IPS DF 4.7 (cell line): ENCODE results near the gene TMEM204.

Experiments
- DNase-seq: peaks from one replicate; pipeline ENCODE4 v3.0.0-alpha.2; 2013; ENCODE audit warnings: low spot score; ENCODE audit errors: extremely low read depth

The TMEM204 gene

GRCh38 chr16:1533443-1533951 is at the start of gene TMEM204:
TMEM204 (plus strand) TSS chr16:1533666; CDS start chr16:1534276, 610 bp downstream.
- DNase-seq: no peak

DNA sequence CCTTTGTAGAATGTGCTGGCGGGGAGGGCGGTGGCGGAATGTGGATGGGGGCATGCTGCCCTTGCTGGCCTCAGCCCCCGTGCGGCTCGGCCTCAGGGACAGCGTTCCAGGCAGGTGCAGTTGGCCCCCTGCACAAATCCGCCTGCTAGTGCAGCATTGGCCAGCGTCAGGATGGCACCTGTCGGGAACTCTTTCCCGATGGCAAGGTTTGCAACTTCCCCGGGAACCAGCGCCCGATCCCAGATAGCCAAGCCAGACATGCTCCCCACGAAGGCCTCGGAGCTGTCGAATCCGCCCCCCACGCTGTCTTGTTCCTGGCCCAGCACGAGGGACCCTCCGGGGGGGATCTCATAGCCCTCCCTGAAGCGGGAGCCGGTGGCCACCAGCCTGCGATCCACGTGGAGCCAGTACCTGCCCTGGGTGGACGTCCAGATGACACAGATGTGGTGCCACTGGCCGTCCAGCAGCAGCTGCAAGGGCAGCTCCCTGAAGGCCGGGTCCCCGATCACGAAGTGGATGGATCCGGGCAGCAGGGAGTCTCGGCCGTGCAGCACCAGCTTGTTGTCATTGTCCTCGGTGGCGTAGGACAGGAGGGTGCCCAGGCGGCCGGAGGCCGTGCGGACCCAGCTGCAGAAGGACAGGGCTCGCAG is 47.5 kb upstream of the TMEM204 start:
- DNase-seq: no peak

DNA sequence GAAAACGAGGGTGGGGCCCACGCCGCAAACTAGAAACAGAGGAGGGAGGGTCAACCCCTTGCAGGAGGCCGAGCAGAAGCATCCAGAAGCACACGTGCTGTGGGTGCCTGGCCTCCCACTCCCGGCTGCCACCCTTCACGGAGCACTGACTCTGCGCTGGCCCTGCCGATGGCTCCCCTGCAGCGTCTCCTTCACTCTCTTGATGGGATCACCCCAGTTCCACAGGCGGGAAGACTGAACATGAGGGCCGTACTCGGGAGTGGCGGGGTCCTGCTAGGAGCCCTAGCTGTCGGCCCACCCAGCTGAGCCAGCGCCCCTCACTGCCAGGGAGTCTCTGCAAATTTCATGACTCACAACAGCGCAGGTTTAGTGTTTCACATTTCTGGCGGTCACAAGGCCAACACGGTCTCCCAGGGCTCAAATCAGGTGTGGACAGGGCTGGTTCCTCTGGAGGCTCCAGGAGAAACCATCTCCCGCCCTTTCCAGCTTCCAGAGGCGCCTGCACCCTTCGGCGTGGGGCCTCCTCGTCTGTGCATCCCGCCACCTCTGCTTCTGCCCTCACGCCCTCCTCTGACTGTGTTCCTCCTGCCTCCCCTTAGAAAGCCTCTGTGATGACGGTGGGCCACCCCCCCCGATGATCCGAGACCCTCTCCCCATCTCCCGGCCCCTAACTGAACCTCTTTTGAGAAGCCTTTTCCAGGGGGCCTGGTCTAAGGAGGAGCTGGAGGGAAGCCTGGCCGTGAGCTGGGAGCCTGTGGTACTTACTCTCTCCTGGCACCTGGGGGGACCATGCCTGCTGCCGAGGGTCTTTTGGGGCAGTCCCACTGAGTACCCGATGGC is 46.7 kb upstream of the TMEM204 start:
- DNase-seq: no peak

- no peak for DNase-seq
These were observed 45.9 kb upstream of the TMEM204 start for GRCh38 chr16:1487395-1488053.

- no peak for DNase-seq
These were observed 45.3 kb upstream of the TMEM204 start for GRCh38 chr16:1488054-1488601.

GRCh38 chr16:1488619-1489018 is 44.8 kb upstream of the TMEM204 start, which contains the start of gene PTX4:
PTX4 (minus strand) TSS chr16:1488944; CDS start chr16:1488909, 35 bp downstream.
- no peak for DNase-seq

GRCh38 chr16:1489077-1489476 is 44.4 kb upstream of the TMEM204 start:
- DNase-seq: no peak

- no peak for DNase-seq
These were observed 42.1 kb upstream of the TMEM204 start for GRCh38 chr16:1491327-1491726.

DNA sequence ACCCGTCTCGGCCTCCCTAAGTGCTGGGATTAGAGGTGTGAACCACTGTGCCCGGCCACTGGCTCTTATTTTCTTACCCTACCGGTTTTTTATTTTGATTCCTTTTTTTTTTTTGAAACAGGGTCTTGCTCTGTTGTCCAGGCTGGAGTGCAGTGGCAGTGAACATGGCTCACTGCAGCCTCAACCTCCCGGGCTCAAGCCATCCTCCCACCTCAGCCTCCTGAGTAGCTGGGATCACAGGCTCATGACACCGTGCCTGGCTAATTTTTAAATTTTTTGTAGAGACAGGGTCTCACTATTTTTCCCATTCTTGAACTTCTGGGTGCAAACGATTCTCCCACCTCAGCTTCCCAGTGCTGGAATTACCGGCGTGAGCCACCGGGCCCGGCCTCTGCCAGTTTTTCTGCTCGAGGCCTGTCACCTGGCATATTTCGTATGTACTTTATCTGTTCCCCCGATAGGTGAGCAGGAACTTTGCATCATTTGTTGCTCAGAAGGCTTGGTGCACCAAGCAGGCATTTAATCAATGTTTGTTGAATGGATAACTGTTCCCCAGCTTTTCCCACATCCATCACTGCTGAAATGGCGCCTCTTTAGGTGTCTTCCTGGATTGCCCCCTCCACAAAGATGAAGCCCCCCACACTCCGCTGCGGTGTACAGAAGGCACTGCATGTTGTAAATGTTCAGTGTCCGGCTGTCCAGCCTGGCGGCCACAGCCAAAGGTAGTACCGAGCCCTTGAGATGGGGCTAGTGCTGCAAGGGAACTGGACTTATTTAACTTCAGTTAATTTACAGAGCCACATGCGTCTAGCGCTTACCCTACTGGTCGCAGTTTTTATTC is 41.2 kb upstream of the TMEM204 start:
- no peak for DNase-seq

- no peak for DNase-seq
These were observed 40.3 kb upstream of the TMEM204 start, which contains the start of gene TELO2 for GRCh38 chr16:1492923-1493745. TELO2 (plus strand) TSS chr16:1493360; CDS start chr16:1494282, 922 bp downstream.

DNA sequence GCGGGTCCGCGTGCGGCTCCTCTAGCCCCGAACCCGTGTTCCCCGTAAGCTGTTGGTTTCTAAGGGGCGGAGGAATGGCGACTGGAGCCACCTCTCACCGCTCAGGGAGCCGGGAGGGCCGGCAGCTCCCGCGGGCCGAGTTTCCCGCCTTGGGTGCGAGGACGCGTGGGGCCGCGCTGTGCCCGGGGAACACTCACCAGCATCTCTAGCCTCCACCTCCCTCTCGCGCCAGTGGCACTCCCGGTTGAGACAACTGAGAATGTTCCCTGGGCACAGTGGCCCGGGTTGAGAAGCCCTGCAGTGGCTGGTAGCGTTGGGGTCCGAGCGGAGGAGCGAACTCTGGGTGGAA is 39.7 kb upstream of the TMEM204 start:
- DNase-seq: no peak

- DNase-seq: no peak
These were observed 39.3 kb upstream of the TMEM204 start for GRCh38 chr16:1494129-1494640.

- DNase-seq: no peak
These were observed 38.8 kb upstream of the TMEM204 start for GRCh38 chr16:1494711-1495110.

- DNase-seq: no peak
These were observed 38.1 kb upstream of the TMEM204 start for GRCh38 chr16:1495211-1495888.

GRCh38 chr16:1495889-1496262 is 37.6 kb upstream of the TMEM204 start:
- DNase-seq: no peak

DNA sequence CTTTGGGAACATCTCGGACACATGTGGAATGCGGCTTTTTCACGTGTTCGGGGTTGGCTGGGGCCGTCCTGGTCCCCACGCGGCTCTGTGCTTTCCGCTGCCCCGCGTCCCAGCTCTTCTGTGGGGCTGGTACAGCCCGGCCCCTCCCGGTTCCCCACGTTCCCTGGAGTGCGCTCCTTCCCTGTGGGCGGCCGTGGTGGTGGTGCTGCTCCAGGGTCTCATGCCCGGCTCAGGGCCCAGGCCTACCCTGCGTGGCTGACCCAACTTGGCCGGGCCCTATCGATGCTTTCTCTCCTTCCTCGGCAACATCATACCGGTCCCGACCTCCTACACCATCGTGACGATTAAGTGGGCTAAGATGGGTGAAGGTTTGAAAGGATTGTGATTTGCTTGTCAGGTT is 37.0 kb upstream of the TMEM204 start:
- DNase-seq: no peak

- DNase-seq: no peak
These were observed 36.4 kb upstream of the TMEM204 start for GRCh38 chr16:1497014-1497598.

GRCh38 chr16:1498899-1499676 is 34.4 kb upstream of the TMEM204 start:
- DNase-seq: no peak
